ENCODE data around the gene CAP1. TPM values are rescaled to one million over a fixed set of nuclear protein-coding genes. Genes with fewer than 3 reads are reported as not detected.

The CAP1 gene
- total and polyA plus RNA-seq, 2 donors (not counting 3 experiments of a cell fraction or from before 2014, with no cell fraction given): 191 to 427 TPM

- no peaks in the 10 kb centered on the region for H3K79me2 ChIP-seq (ENCODE audit: control insufficient read depth, insufficient read depth, low read length)
- H3K36me3 ChIP-seq (ENCODE audit: control insufficient read depth in 2 of 2, extremely low read depth in 1 of 2, insufficient read depth in 2 of 2, low read length in 2 of 2): no peaks in the 10 kb centered on the region
- FAIRE-seq: no peak
- DNase-seq (ENCODE audit: low read depth, low spot score): no peak
- no peaks in the 10 kb centered on the region for H3K9me1 ChIP-seq (replicated peaks; ENCODE audit: control insufficient read depth, extremely low read depth, insufficient read depth, low read length)
- intact Hi-C loops (cut with micrococcal nuclease) (no loop called here), dilution Hi-C loops (cut with MboI; ENCODE audit: extremely low pct_ligation_motif_present, low sequenced_read_pairs) (no loop called here)
- no peak overlapping the region for H3K4me2 ChIP-seq (ENCODE audit: insufficient read depth, low read length)
- no peak for TF ChIP-seq JUN (IDR thresholded peaks at IDR 0.05; ENCODE audit: borderline replicate concordance, insufficient read depth, insufficient read length, low read depth)
- no peak for TF ChIP-seq EZH2 (IDR thresholded peaks at IDR 0.05; ENCODE audit: borderline replicate concordance, low read depth, low read length, severe bottlenecking)
- no peak for TF ChIP-seq MYC (IDR thresholded peaks at IDR 0.05; ENCODE audit: low read depth, low read length)
- no peak for TF ChIP-seq POLR2A (IDR thresholded peaks at IDR 0.05; ENCODE audit: low read depth, low read length)
- ChIA-PET CTCF (no interaction called here), POLR2A (no interaction called here)
- BruUV-seq (replicated peaks): no TSS peak
- no peaks in the 10 kb centered on the region for H3K9me3 ChIP-seq (replicated peaks; ENCODE audit: control insufficient read depth, insufficient read depth, low read length)
- H3K27me3 ChIP-seq (ENCODE audit: control insufficient read depth in 2 of 2, insufficient read depth in 2 of 2, low read length in 2 of 2): no peaks in the 10 kb centered on the region
- peaks cover 22% of the 10 kb centered on the region for H3K4me1 ChIP-seq (ENCODE audit: control insufficient read depth, extremely low read depth, insufficient read depth, low read length)
- H3K27ac ChIP-seq (ENCODE audit: insufficient read depth, low read depth, low read length): no peak overlapping the region
- H2AFZ ChIP-seq (ENCODE audit: low read depth, low read length): no peak overlapping the region
- no peak overlapping the region for H3K9ac ChIP-seq (replicated peaks; ENCODE audit: extremely low read depth, insufficient read depth, low read length)
- H3K4me3 ChIP-seq (replicated peaks in 1 of 3; ENCODE audit: insufficient read depth in 1 of 3, low read depth in 1 of 3, low read length in 3 of 3): no peak overlapping the region
- no peaks in the 10 kb centered on the region for H4K20me1 ChIP-seq (replicated peaks; ENCODE audit: control insufficient read depth, extremely low read depth, insufficient read depth, low read length)
These were observed 29.3 kb upstream of the CAP1 start for GRCh38 chr1:40011198-40011597.

DNA sequence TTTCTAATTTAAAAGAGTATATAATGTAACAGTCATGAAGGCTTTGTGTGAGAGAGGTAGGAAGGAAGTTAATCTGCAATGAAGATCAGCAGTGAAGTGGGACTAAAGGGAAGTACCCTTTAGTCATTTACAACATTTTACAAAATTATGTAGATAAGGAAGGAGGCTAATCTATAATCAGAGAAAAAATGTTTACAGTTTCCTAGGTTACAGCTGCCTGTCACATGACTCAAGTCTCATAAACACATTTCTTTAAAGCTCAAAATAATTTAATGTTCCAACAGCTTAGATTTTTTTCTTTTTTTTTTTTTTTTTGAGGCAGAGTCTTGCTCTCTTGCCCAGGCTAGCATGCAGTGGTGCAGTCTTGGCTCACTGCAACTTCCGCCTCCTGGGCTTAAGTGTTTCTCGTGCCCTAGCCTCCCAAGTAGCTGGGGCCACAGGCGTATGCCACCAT, 26.2 kb upstream of the CAP1 start:
- H3K9me3 ChIP-seq (replicated peaks; ENCODE audit: control insufficient read depth, insufficient read depth, low read length): no peaks in the 10 kb centered on the region
- H3K27ac ChIP-seq (ENCODE audit: insufficient read depth, low read depth, low read length): peak overlapping the region; percentile 92
- peak overlapping the region; percentile 60 for H3K9ac ChIP-seq (replicated peaks; ENCODE audit: extremely low read depth, insufficient read depth, low read length)
- no peaks in the 10 kb centered on the region for H3K79me2 ChIP-seq (ENCODE audit: control insufficient read depth, insufficient read depth, low read length)
- DNase-seq (ENCODE audit: low read depth, low spot score): peak; percentile 85
- no peaks in the 10 kb centered on the region for H3K36me3 ChIP-seq (ENCODE audit: control insufficient read depth in 2 of 2, extremely low read depth in 1 of 2, insufficient read depth in 2 of 2, low read length in 2 of 2)
- FAIRE-seq: peak; percentile 77
- BruUV-seq (replicated peaks): no TSS peak
- no peak overlapping the region for H3K4me3 ChIP-seq (replicated peaks in 1 of 3; ENCODE audit: insufficient read depth in 1 of 3, low read depth in 1 of 3, low read length in 3 of 3)
- CTCF ChIA-PET: interaction anchor here (0.7 to 2.7 kb wide), 11 partner anchors 8 to 271 kb away, joined by 3 to 28 read pairs (median 4); no protein-coding TSS in a partner anchor
- H3K4me2 ChIP-seq (ENCODE audit: insufficient read depth, low read length): peak overlapping the region; percentile 74
- intact Hi-C loops (cut with micrococcal nuclease): loop anchor here (1.0 kb wide), 1 partner anchor 26 kb away; the partner anchor contains the start of gene CAP1
- H4K20me1 ChIP-seq (replicated peaks; ENCODE audit: control insufficient read depth, extremely low read depth, insufficient read depth, low read length): no peaks in the 10 kb centered on the region
- TF ChIP-seq MYC (IDR thresholded peaks at IDR 0.05; ENCODE audit: low read depth, low read length): no peak
- peak; percentile 94 for TF ChIP-seq GATA2 (IDR thresholded peaks at IDR 0.05; ENCODE audit: insufficient read depth, insufficient read length, low read depth, low read length)
- peak; percentile 37 for TF ChIP-seq FOS (IDR thresholded peaks at IDR 0.05; ENCODE audit: borderline replicate concordance, insufficient read depth, low read length)
- TF ChIP-seq JUN (IDR thresholded peaks at IDR 0.05; ENCODE audit: borderline replicate concordance, insufficient read depth, insufficient read length, low read depth): peak; percentile 62
- POLR2A ChIA-PET: interaction anchor here (0.6 to 0.8 kb wide), 4 partner anchors 18 to 169 kb away, joined by 3 to 4 read pairs (median 4); partner anchors contain the start of gene CAP1
- peaks cover 22% of the 10 kb centered on the region for H3K4me1 ChIP-seq (ENCODE audit: control insufficient read depth, extremely low read depth, insufficient read depth, low read length)
- no peak overlapping the region for H2AFZ ChIP-seq (ENCODE audit: low read depth, low read length)
- dilution Hi-C loops (cut with MboI; ENCODE audit: extremely low pct_ligation_motif_present, low sequenced_read_pairs): no loop called here
- no peaks in the 10 kb centered on the region for H3K9me1 ChIP-seq (replicated peaks; ENCODE audit: control insufficient read depth, extremely low read depth, insufficient read depth, low read length)
- H3K27me3 ChIP-seq (ENCODE audit: control insufficient read depth in 2 of 2, insufficient read depth in 2 of 2, low read length in 2 of 2): no peaks in the 10 kb centered on the region
